ENCODE data around the gene TMEM60. TPM values are rescaled to one million over a fixed set of nuclear protein-coding genes. Genes with fewer than 3 reads are reported as not detected.

Gene TMEM60
- total and polyA plus RNA-seq, 2 of the 13 experiments (the other 11 are each of a cell fraction or from before 2014, with no cell fraction given): 25.6 to 27.7 TPM

DNA sequence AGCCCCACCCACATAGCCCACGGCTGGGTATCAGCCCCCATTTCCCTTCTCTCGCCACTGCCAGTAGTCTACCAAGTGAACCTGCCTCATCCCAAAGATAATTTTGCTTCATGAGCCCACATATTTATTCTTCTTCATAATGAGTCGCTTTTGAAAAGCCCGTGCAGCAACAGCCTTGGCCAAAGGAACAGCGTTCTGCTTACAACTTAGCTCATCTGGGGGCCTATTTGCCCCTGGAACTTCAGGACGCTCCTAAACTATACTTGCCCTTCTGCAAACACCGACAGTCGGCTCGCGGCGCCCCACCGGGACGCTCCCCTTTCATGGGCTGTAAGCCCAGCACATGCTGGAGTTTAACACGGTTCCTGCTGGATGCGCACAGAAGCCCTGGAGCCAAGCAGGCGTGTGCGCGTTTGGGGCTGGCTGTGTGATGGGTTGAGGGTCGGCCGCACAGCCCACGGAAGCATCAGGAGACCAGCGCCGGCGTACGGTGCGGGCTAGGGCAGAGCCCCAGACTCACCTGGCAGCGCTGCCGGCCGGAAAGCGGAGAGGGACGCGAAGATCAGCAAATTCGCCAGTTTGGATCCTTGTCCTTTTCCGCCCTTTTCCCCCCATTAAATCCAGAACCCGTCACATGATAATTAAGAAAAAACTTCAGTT is 370 bp downstream of the TMEM60 start (continued):
- TF ChIP-seq, protein P1, sequence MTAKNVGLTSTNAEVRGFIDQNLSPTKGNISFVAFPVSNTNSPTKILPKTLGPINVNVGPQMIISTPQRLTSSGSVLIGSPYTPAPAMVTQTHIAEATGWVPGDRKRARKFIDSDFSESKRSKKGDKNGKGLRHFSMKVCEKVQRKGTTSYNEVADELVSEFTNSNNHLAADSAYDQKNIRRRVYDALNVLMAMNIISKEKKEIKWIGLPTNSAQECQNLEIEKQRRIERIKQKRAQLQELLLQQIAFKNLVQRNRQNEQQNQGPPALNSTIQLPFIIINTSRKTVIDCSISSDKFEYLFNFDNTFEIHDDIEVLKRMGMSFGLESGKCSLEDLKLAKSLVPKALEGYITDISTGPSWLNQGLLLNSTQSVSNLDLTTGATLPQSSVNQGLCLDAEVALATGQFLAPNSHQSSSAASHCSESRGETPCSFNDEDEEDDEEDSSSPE (CRISPR knock-in tag; IDR thresholded peaks at IDR 0.05): no peak
- TF ChIP-seq ZNF17 (CRISPR knock-in tag; IDR thresholded peaks at IDR 0.05) (no peak), TMF1 (CRISPR knock-in tag; IDR thresholded peaks at IDR 0.05; ENCODE audit: low read depth) (no peak), TBL1XR1 (IDR thresholded peaks at IDR 0.05; ENCODE audit: borderline replicate concordance, low read length, partially characterized antibody) (no peak), KDM3A (CRISPR knock-in tag; IDR thresholded peaks at IDR 0.05; ENCODE audit: low read depth) (no peak), ZNF225 (CRISPR knock-in tag; IDR thresholded peaks at IDR 0.05) (no peak), NFE2L2 (IDR thresholded peaks at IDR 0.05; ENCODE audit: low read length) (no peak), U2AF2 (IDR thresholded peaks at IDR 0.05; ENCODE audit: low read depth, low read length) (no peak), RFX5 (IDR thresholded peaks at IDR 0.05; ENCODE audit: low read depth, low read length) (no peak), HIVEP1 (CRISPR knock-in tag; IDR thresholded peaks at IDR 0.05) (0 out of 2 replicates have a peak, but pooled peaks have one; percentile 49), ZNF549 (CRISPR knock-in tag; IDR thresholded peaks at IDR 0.05) (no peak), NKX3-1 (CRISPR knock-in tag; IDR thresholded peaks at IDR 0.05) (no peak), GFI1 (CRISPR knock-in tag; IDR thresholded peaks at IDR 0.05; ENCODE audit: borderline replicate concordance) (no peak), ZKSCAN5 (CRISPR knock-in tag; IDR thresholded peaks at IDR 0.05) (no peak), ZMYM4 (CRISPR knock-in tag; IDR thresholded peaks at IDR 0.05) (no peak), MIER2 (CRISPR knock-in tag; IDR thresholded peaks at IDR 0.05) (no peak), TEAD3 (CRISPR knock-in tag; optimal IDR thresholded peaks at IDR 0.05; ENCODE audit: borderline replicate concordance) (peak; percentile 39), ZNF430 (CRISPR knock-in tag; IDR thresholded peaks at IDR 0.05) (peak; percentile 64; the same call in 1 of the 2 replicates)
- TF ChIP-seq, protein P2, sequence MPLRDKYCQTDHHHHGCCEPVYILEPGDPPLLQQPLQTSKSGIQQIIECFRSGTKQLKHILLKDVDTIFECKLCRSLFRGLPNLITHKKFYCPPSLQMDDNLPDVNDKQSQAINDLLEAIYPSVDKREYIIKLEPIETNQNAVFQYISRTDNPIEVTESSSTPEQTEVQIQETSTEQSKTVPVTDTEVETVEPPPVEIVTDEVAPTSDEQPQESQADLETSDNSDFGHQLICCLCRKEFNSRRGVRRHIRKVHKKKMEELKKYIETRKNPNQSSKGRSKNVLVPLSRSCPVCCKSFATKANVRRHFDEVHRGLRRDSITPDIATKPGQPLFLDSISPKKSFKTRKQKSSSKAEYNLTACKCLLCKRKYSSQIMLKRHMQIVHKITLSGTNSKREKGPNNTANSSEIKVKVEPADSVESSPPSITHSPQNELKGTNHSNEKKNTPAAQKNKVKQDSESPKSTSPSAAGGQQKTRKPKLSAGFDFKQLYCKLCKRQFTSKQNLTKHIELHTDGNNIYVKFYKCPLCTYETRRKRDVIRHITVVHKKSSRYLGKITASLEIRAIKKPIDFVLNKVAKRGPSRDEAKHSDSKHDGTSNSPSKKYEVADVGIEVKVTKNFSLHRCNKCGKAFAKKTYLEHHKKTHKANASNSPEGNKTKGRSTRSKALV (CRISPR knock-in tag; IDR thresholded peaks at IDR 0.05): no peak
- TF ChIP-seq, protein P3, sequence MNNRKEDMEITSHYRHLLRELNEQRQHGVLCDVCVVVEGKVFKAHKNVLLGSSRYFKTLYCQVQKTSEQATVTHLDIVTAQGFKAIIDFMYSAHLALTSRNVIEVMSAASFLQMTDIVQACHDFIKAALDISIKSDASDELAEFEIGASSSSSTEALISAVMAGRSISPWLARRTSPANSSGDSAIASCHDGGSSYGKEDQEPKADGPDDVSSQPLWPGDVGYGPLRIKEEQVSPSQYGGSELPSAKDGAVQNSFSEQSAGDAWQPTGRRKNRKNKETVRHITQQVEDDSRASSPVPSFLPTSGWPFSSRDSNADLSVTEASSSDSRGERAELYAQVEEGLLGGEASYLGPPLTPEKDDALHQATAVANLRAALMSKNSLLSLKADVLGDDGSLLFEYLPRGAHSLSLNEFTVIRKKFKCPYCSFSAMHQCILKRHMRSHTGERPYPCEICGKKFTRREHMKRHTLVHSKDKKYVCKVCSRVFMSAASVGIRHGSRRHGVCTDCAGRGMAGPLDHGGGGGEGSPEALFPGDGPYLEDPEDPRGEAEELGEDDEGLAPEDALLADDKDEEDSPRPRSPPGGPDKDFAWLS (CRISPR knock-in tag; IDR thresholded peaks at IDR 0.05; ENCODE audit: borderline replicate concordance): no peak
- TF ChIP-seq, protein P4, sequence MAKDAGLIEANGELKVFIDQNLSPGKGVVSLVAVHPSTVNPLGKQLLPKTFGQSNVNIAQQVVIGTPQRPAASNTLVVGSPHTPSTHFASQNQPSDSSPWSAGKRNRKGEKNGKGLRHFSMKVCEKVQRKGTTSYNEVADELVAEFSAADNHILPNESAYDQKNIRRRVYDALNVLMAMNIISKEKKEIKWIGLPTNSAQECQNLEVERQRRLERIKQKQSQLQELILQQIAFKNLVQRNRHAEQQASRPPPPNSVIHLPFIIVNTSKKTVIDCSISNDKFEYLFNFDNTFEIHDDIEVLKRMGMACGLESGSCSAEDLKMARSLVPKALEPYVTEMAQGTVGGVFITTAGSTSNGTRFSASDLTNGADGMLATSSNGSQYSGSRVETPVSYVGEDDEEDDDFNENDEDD (CRISPR knock-in tag; IDR thresholded peaks at IDR 0.05; ENCODE audit: borderline replicate concordance): no peak
- TF ChIP-seq, protein P5, sequence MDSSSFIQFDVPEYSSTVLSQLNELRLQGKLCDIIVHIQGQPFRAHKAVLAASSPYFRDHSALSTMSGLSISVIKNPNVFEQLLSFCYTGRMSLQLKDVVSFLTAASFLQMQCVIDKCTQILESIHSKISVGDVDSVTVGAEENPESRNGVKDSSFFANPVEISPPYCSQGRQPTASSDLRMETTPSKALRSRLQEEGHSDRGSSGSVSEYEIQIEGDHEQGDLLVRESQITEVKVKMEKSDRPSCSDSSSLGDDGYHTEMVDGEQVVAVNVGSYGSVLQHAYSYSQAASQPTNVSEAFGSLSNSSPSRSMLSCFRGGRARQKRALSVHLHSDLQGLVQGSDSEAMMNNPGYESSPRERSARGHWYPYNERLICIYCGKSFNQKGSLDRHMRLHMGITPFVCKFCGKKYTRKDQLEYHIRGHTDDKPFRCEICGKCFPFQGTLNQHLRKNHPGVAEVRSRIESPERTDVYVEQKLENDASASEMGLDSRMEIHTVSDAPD (CRISPR knock-in tag; IDR thresholded peaks at IDR 0.05): no peak
- TF ChIP-seq, protein P6, sequence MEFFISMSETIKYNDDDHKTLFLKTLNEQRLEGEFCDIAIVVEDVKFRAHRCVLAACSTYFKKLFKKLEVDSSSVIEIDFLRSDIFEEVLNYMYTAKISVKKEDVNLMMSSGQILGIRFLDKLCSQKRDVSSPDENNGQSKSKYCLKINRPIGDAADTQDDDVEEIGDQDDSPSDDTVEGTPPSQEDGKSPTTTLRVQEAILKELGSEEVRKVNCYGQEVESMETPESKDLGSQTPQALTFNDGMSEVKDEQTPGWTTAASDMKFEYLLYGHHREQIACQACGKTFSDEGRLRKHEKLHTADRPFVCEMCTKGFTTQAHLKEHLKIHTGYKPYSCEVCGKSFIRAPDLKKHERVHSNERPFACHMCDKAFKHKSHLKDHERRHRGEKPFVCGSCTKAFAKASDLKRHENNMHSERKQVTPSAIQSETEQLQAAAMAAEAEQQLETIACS (CRISPR knock-in tag; IDR thresholded peaks at IDR 0.05): no peak

All from HepG2 (cell line).